Osteocyte (in vitro differentiated cells): Measurements from ENCODE around the gene RBM20. TPM values are rescaled to one million over a fixed set of nuclear protein-coding genes. Genes with fewer than 3 reads are reported as not detected.
"Not testable (repeated sequence)": the region's sequence is repeated elsewhere in the genome, so short reads cannot be mapped to it uniquely, and the experiment has no call there.

Experiments used
- DNase-seq: peaks from one replicate; pipeline ENCODE4 v3.0.0; 2021; ENCODE audit warnings: mixed read lengths; ENCODE audit not compliant: unreplicated experiment; ENCODE audit errors: extremely low spot score
- H3K27ac Mint-ChIP-seq: one replicate; pipeline ENCODE4 v1.8.0; 2021; ENCODE audit warnings: mild to moderate bottlenecking, mixed read lengths; ENCODE audit not compliant: unreplicated experiment
- H3K27me3 Mint-ChIP-seq: one replicate; pipeline ENCODE4 v1.8.0; 2021; ENCODE audit warnings: mixed read lengths; ENCODE audit not compliant: unreplicated experiment
- H3K36me3 Mint-ChIP-seq: one replicate; pipeline ENCODE4 v1.8.0; 2021; ENCODE audit warnings: mixed read lengths; ENCODE audit not compliant: unreplicated experiment
- H3K4me1 Mint-ChIP-seq: one replicate; pipeline ENCODE4 v1.8.0; 2021; ENCODE audit warnings: mixed read lengths; ENCODE audit not compliant: unreplicated experiment
- H3K4me3 Mint-ChIP-seq: one replicate; pipeline ENCODE4 v1.8.0; 2021; ENCODE audit warnings: mild to moderate bottlenecking, moderate library complexity, mixed read lengths; ENCODE audit not compliant: unreplicated experiment
- H3K9me3 Mint-ChIP-seq: one replicate; pipeline ENCODE4 v1.8.0; 2021; ENCODE audit warnings: mixed read lengths; ENCODE audit not compliant: unreplicated experiment
- CTCF ChIP-seq: fragments of 200-600 bp; sonication (generic); IDR thresholded peaks from 2 replicates; pipeline ENCODE4 v1.5.0; 2021; ENCODE audit warnings: antibody characterized with exemption, mild to moderate bottlenecking, moderate library complexity
- total RNA-seq: library from RNA; stranded (reverse); gene quantifications from 2 replicates; pipeline ENCODE4 v1.2.1, GENCODE V29; 2021

The RBM20 gene
- total RNA-seq, 1 donor from 2014 or later, result 1.6 TPM

- Mint-ChIP-seq H3K9me3 (no peaks in the 10 kb centered on the region), H3K4me1 (peaks cover 21% of the 10 kb centered on the region), H3K36me3 (no peaks in the 10 kb centered on the region), H3K27me3 (no peaks in the 10 kb centered on the region), H3K4me3 (no peak overlapping the region), H3K27ac (no peak overlapping the region)
- DNase-seq, result no peak
- no peak for TF ChIP-seq CTCF
Observed at GRCh38 chr10:110704070-110704469, 59.9 kb downstream of the RBM20 start.

GRCh38 chr10:110704906-110705476, 60.9 kb downstream of the RBM20 start:
- Mint-ChIP-seq H3K27me3 (no peaks in the 10 kb centered on the region), H3K27ac (no peak overlapping the region), H3K9me3 (no peaks in the 10 kb centered on the region), H3K36me3 (no peaks in the 10 kb centered on the region), H3K4me3 (no peak overlapping the region), H3K4me1 (peaks cover 23% of the 10 kb centered on the region)
- no peak for DNase-seq
- TF ChIP-seq CTCF, result no peak

GRCh38 chr10:110705596-110705995, 61.5 kb downstream of the RBM20 start:
- peaks cover 23% of the 10 kb centered on the region for H3K4me1 Mint-ChIP-seq
- not testable (repeated sequence) for DNase-seq, H3K4me3 Mint-ChIP-seq, H3K27me3 Mint-ChIP-seq, H3K36me3 Mint-ChIP-seq, H3K9me3 Mint-ChIP-seq, H3K27ac Mint-ChIP-seq

- Mint-ChIP-seq H3K9me3 (no peaks in the 10 kb centered on the region), H3K36me3 (no peaks in the 10 kb centered on the region), H3K27ac (peak overlapping the region; percentile 9), H3K4me1 (peaks cover 23% of the 10 kb centered on the region), H3K27me3 (no peaks in the 10 kb centered on the region), H3K4me3 (peak overlapping the region; percentile 12)
- no peak for TF ChIP-seq CTCF
- no peak for DNase-seq
Observed at GRCh38 chr10:110706690-110707098, 62.6 kb downstream of the RBM20 start.

GRCh38 chr10:110708776-110709443, 64.8 kb downstream of the RBM20 start:
- Mint-ChIP-seq H3K27me3 (no peaks in the 10 kb centered on the region), H3K27ac (no peak overlapping the region), H3K36me3 (no peaks in the 10 kb centered on the region), H3K4me1 (peaks cover 23% of the 10 kb centered on the region), H3K9me3 (no peaks in the 10 kb centered on the region), H3K4me3 (no peak overlapping the region)
- DNase-seq, result no peak
- TF ChIP-seq CTCF, result no peak
